Caco-2 (cell line): ENCODE results near the gene KIAA0319L. TPM values are rescaled to one million over a fixed set of nuclear protein-coding genes. Genes with fewer than 3 reads are reported as not detected.

Experiments used
- BruUV-seq: library from RNA; stranded (reverse); fragments of 400-500 nt; replicated peaks from 2 replicates; lab custom pipeline; 2021; lab: Mats Ljungman, UMichigan
- CTCF ChIA-PET: fragments of 300-600 bp; sonication (Branson Sonifier 250); formaldehyde crosslinking; loops from one replicate; lab custom pipeline; 2022; ENCODE audit warnings: antibody characterized with exemption; lab: Charles Lee
- POLR2A ChIA-PET: fragments of 300-600 bp; sonication (Branson Sonifier 250); formaldehyde crosslinking; loops from one replicate; lab custom pipeline; 2022; ENCODE audit warnings: antibody characterized with exemption; lab: Charles Lee
- DNase-seq, 2 experiments: peaks; one replicate each; pipeline versions ENCODE4 v3.0.0 to v3.0.0-alpha.2; 2020 to 2022
- H3K27me3 ChIP-seq: replicated peaks from 2 replicates; pipeline ENCODE4 v1.6.0; 2011; ENCODE audit warnings: low read length; ENCODE audit not compliant: control insufficient read depth, insufficient read depth
- H3K36me3 ChIP-seq: 2 replicates; pipeline ENCODE4 v1.5.1; 2011; ENCODE audit warnings: low read length; ENCODE audit not compliant: control insufficient read depth, insufficient read depth
- H3K4me1 ChIP-seq: fragments of 250-450 bp; sonication (Bioruptor Pico); 2 replicates; pipeline ENCODE4 v1.5.1; 2020; ENCODE audit warnings: mild to moderate bottlenecking
- H3K4me3 ChIP-seq: 2 replicates; pipeline ENCODE4 v1.5.1; 2011; ENCODE audit warnings: low read depth, mild to moderate bottlenecking, control low read depth, low read length
- H3K9me3 ChIP-seq: fragments of 250-450 bp; sonication (Bioruptor Pico); 2 replicates; pipeline ENCODE4 v1.5.1; 2020; ENCODE audit warnings: mild to moderate bottlenecking, moderate library complexity
- H3K27ac Mint-ChIP-seq: one replicate; pipeline ENCODE4 v1.8.0; 2022; ENCODE audit warnings: mixed read lengths; ENCODE audit not compliant: unreplicated experiment
- H3K27me3 Mint-ChIP-seq: one replicate; pipeline ENCODE4 v1.8.0; 2022; ENCODE audit warnings: mixed read lengths; ENCODE audit not compliant: insufficient read depth, unreplicated experiment
- H3K36me3 Mint-ChIP-seq: one replicate; pipeline ENCODE4 v1.8.0; 2022; ENCODE audit warnings: mild to moderate bottlenecking, mixed read lengths; ENCODE audit not compliant: insufficient read depth, unreplicated experiment
- H3K4me1 Mint-ChIP-seq: one replicate; pipeline ENCODE4 v1.8.0; 2022; ENCODE audit warnings: low read depth, mixed read lengths; ENCODE audit not compliant: unreplicated experiment
- H3K4me3 Mint-ChIP-seq: one replicate; pipeline ENCODE4 v1.8.0; 2022; ENCODE audit warnings: mild to moderate bottlenecking, moderate library complexity, mixed read lengths; ENCODE audit not compliant: unreplicated experiment
- H3K9me3 Mint-ChIP-seq: one replicate; pipeline ENCODE4 v1.8.0; 2022; ENCODE audit warnings: mixed read lengths; ENCODE audit not compliant: unreplicated experiment
- intact Hi-C: fragments of 100-400 bp; cut with micrococcal nuclease; formaldehyde crosslinking; loops from one replicate; pipeline ENCODE4 v1.10.0; 2022; ENCODE audit not compliant: unreplicated experiment
- total RNA-seq: library from RNA; stranded (reverse); gene quantifications from 2 replicates; pipeline ENCODE4 v1.2.3, GENCODE V29; 2022
- TF ChIP-seq, protein P1 (sequence below), 2 experiments: fragments of 200-600 bp in 1 of 2; IDR thresholded peaks; 1 replicate in 1 of 2; 2 replicates in 1 of 2; pipeline versions ENCODE4 v1.5.1 to v1.8.0; 2011 to 2022; ENCODE audit warnings: antibody characterized with exemption in 1 of 2, control low read depth in 1 of 2, inconsistent platforms in 1 of 2, low read depth in 1 of 2, low read length in 1 of 2, mild to moderate bottlenecking in 1 of 2, moderate library complexity in 1 of 2; ENCODE audit not compliant: insufficient read depth in 1 of 2, severe bottlenecking in 1 of 2, unreplicated experiment in 1 of 2

Gene KIAA0319L
- total RNA-seq, 1 experiment from 2014 or later: 39.9 TPM

DNA sequence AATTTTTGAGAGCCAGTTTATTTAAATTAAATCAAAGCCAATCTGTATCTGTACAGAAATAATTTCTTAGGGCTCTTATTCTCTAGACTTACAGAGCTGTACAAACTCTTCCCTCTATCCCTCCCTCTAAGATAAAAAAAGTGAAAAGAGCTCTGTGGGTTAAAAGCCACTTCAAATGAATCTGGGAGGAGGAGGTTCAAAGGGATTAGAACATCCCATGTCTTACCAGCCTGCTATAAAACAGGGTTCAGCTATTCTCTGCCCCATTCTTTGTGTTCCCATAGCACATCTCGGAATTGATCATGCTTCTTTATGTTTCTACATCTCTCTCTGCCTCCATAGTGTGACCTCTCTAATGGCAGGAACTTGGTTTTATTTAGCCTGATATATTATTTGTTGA, 19.4 kb downstream of the KIAA0319L start:
- no peak overlapping the region for H3K4me3 Mint-ChIP-seq
- H3K27ac Mint-ChIP-seq: no peak overlapping the region
- intact Hi-C loops: no loop called here
- ChIA-PET POLR2A (no interaction called here), CTCF (interaction anchor here (0.6 kb wide), 1 partner anchor 838 kb away, joined by 4 read pairs; no protein-coding TSS in a partner anchor)
- no peaks in the 10 kb centered on the region for H3K27me3 Mint-ChIP-seq
- TF ChIP-seq, protein P1, sequence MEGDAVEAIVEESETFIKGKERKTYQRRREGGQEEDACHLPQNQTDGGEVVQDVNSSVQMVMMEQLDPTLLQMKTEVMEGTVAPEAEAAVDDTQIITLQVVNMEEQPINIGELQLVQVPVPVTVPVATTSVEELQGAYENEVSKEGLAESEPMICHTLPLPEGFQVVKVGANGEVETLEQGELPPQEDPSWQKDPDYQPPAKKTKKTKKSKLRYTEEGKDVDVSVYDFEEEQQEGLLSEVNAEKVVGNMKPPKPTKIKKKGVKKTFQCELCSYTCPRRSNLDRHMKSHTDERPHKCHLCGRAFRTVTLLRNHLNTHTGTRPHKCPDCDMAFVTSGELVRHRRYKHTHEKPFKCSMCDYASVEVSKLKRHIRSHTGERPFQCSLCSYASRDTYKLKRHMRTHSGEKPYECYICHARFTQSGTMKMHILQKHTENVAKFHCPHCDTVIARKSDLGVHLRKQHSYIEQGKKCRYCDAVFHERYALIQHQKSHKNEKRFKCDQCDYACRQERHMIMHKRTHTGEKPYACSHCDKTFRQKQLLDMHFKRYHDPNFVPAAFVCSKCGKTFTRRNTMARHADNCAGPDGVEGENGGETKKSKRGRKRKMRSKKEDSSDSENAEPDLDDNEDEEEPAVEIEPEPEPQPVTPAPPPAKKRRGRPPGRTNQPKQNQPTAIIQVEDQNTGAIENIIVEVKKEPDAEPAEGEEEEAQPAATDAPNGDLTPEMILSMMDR (IDR thresholded peaks at IDR 0.05; ENCODE audit: insufficient read depth in 1 of 2, low read depth in 1 of 2, low read length in 1 of 2, severe bottlenecking in 1 of 2, unreplicated experiment in 1 of 2): no peak
- peaks cover 19% of the 10 kb centered on the region for H3K36me3 Mint-ChIP-seq
- no TSS peak for BruUV-seq
- no peak for DNase-seq
- Histone ChIP-seq H3K4me3 (no peak overlapping the region), H3K4me1 (no peaks in the 10 kb centered on the region), H3K27me3 (no peaks in the 10 kb centered on the region), H3K36me3 (no peaks in the 10 kb centered on the region), H3K9me3 (no peaks in the 10 kb centered on the region)
- H3K9me3 Mint-ChIP-seq: no peaks in the 10 kb centered on the region
- H3K4me1 Mint-ChIP-seq: no peaks in the 10 kb centered on the region

DNA sequence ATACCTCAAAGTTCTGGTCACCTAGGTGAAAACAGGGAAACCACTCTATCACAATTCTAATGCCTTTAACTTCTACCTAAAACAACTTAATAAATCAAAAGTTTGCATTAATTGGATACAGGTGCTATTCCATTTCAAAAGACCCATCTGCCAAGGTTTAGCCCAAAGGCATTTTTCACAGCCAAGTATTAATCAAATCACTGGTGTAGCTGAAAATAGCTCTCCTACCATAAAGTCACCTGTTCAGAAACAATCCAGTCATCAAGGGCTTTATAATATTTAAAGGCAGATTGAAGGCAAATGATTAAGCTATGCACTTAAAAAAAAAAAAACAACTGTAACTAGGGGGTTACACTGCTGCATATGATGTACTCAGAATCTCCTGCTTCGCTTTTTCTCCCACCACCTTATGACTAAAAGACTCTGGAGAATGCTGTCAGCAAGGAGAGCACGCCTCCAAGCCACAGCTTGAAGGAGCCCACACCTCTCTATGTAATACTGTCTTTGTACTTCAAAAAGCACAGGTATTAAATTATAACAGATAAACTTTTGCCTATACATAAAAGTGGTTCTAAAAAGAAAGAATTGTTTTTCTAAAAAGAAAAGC, 20.5 kb downstream of the KIAA0319L start:
- Mint-ChIP-seq H3K36me3 (peaks cover 14% of the 10 kb centered on the region), H3K9me3 (no peaks in the 10 kb centered on the region), H3K4me3 (no peak overlapping the region), H3K27me3 (no peaks in the 10 kb centered on the region), H3K27ac (no peak overlapping the region), H3K4me1 (no peaks in the 10 kb centered on the region)
- ChIA-PET CTCF (interaction anchor here (0.5 to 1.4 kb wide), 2 partner anchors 12 to 81 kb away, joined by 4 to 6 read pairs; no protein-coding TSS in a partner anchor), POLR2A (no interaction called here)
- no peaks in the 10 kb centered on the region for H3K36me3 ChIP-seq
- DNase-seq: no peak
- no peak overlapping the region for H3K4me3 ChIP-seq
- TF ChIP-seq, protein P1 (IDR thresholded peaks at IDR 0.05; ENCODE audit: insufficient read depth in 1 of 2, low read depth in 1 of 2, low read length in 1 of 2, severe bottlenecking in 1 of 2, unreplicated experiment in 1 of 2): no peak
- intact Hi-C loops: no loop called here
- no peaks in the 10 kb centered on the region for H3K27me3 ChIP-seq
- no peaks in the 10 kb centered on the region for H3K9me3 ChIP-seq
- no TSS peak for BruUV-seq
- H3K4me1 ChIP-seq: no peaks in the 10 kb centered on the region

DNA sequence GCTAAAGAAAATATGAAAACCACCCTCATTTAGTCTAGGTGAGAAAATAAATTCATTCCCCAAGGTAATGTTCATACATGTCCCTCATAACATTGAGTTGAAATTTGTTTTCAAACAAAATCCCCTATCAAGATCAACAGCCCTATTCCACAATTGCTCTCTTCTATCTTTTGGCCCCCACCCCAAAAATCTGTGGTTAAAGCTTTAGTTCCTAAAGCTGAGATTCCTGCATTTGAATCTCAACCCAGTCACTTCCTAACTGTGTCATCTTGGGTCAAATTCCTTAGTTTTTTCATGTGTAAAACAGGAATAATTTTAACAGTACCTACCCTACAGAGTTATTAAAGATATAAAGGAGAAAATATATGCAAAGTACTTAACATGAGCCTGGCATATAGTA, 22.0 kb downstream of the KIAA0319L start:
- Mint-ChIP-seq H3K4me1 (no peaks in the 10 kb centered on the region), H3K27ac (no peak overlapping the region), H3K36me3 (peaks cover 27% of the 10 kb centered on the region), H3K27me3 (no peaks in the 10 kb centered on the region), H3K9me3 (no peaks in the 10 kb centered on the region), H3K4me3 (no peak overlapping the region)
- Histone ChIP-seq H3K9me3 (no peaks in the 10 kb centered on the region), H3K27me3 (no peaks in the 10 kb centered on the region), H3K4me3 (no peak overlapping the region), H3K36me3 (peaks cover 3% of the 10 kb centered on the region; the same call in 1 of the 2 replicates), H3K4me1 (no peaks in the 10 kb centered on the region)
- ChIA-PET POLR2A (no interaction called here), CTCF (interaction anchor here (1.4 kb wide), 1 partner anchor 80 kb away, joined by 6 read pairs; no protein-coding TSS in a partner anchor)
- DNase-seq: no peak
- TF ChIP-seq, protein P1 (IDR thresholded peaks at IDR 0.05; ENCODE audit: insufficient read depth in 1 of 2, low read depth in 1 of 2, low read length in 1 of 2, severe bottlenecking in 1 of 2, unreplicated experiment in 1 of 2): no peak
- intact Hi-C loops: no loop called here
- no TSS peak for BruUV-seq
